Measurements from ENCODE around the gene MT1E. TPM values are rescaled to one million over a fixed set of nuclear protein-coding genes. Genes with fewer than 3 reads are reported as not detected.

Gene MT1E
- total RNA-seq, 1 experiment from 2014 or later: 383 TPM

DNA sequence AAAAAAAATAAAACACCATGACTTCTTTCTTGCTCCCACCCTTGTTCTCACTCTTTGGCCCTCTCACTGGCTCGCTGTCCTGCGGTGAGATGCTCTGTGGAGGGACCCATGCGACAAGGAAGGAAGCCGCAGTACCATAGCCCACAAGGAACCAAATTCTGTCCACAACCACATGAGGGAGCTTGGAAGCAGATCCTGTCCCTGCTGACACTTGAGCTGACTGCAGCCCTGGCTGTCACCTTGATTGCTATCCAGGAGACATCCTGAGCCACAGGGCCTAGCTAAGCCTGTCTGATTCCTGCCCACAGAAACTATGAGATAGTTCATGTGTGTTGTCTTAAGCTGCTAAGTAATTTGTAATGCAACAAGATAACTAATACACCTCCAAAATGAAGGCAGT is 22.0 kb upstream of the MT1E start:
- Histone ChIP-seq H3K9ac (ENCODE audit: low read length) (no peak overlapping the region), H3K9me2 (ENCODE audit: insufficient read depth) (no peaks in the 10 kb centered on the region), H3K9me3 (ENCODE audit: control insufficient read depth in 1 of 2, insufficient read depth in 1 of 2, low read depth in 1 of 2, low read length in 2 of 2) (no peaks in the 10 kb centered on the region), H4K20me1 (ENCODE audit: insufficient read depth) (no peaks in the 10 kb centered on the region), H3K4me3 (replicated peaks in 1 of 2; ENCODE audit: low read depth in 1 of 2, low read length in 2 of 2) (no peak overlapping the region), H3K79me2 (ENCODE audit: insufficient read depth, low read length) (peaks cover 2% of the 10 kb centered on the region; the same call in 1 of the 2 replicates), H3K4me1 (ENCODE audit: control insufficient read depth in 1 of 2, insufficient read depth in 2 of 2, low read length in 2 of 2) (peaks cover 33 to 53% of the 10 kb centered on the region in 2 experiments), H2AFZ (ENCODE audit: low read depth, low read length, poor library complexity, severe bottlenecking) (peak overlapping the region; percentile 56), H3K27me3 (ENCODE audit: insufficient read depth, low read length) (no peaks in the 10 kb centered on the region), H3K4me2 (ENCODE audit: low read length) (no peak overlapping the region), H3K36me3 (ENCODE audit: control insufficient read depth in 1 of 2, insufficient read depth in 2 of 2, low read length in 2 of 2) (no peaks in the 10 kb centered on the region), H3K27ac (ENCODE audit: low read depth, low read length) (no peak overlapping the region)
- ATAC-seq (peak; percentile 36), DNase-seq (ENCODE audit: low read depth, low spot score) (peak; percentile 56)
- BruUV-seq (replicated peaks): no TSS peak
- TF ChIP-seq MAX (IDR thresholded peaks at IDR 0.05) (no peak), ZNF274 (IDR thresholded peaks at IDR 0.05; ENCODE audit: low read depth, low read length) (no peak)
- TF ChIP-seq, protein P1, sequence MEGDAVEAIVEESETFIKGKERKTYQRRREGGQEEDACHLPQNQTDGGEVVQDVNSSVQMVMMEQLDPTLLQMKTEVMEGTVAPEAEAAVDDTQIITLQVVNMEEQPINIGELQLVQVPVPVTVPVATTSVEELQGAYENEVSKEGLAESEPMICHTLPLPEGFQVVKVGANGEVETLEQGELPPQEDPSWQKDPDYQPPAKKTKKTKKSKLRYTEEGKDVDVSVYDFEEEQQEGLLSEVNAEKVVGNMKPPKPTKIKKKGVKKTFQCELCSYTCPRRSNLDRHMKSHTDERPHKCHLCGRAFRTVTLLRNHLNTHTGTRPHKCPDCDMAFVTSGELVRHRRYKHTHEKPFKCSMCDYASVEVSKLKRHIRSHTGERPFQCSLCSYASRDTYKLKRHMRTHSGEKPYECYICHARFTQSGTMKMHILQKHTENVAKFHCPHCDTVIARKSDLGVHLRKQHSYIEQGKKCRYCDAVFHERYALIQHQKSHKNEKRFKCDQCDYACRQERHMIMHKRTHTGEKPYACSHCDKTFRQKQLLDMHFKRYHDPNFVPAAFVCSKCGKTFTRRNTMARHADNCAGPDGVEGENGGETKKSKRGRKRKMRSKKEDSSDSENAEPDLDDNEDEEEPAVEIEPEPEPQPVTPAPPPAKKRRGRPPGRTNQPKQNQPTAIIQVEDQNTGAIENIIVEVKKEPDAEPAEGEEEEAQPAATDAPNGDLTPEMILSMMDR (IDR thresholded peaks at IDR 0.05 in 2 of 3, conservative IDR thresholded peaks at IDR 0.05 in 1 of 3; ENCODE audit: borderline replicate concordance in 1 of 3, insufficient read depth in 1 of 3, low read depth in 2 of 3, low read length in 2 of 3): peak in 2 of 3 experiments; percentile 53 to 55; a peak in 4 of 6 replicates
- intact Hi-C loops (cut with micrococcal nuclease): loop anchor here (1.0 kb wide), 1 partner anchor 99 kb away; no protein-coding TSS in a partner anchor
- ChIA-PET POLR2A (interaction anchor here (0.6 to 16.1 kb wide), 5 partner anchors 21 to 304 kb away, joined by 3 to 344 read pairs (median 4); partner anchors contain the start of gene MT1E), CTCF (interaction anchor here (0.6 to 5.3 kb wide), 9 partner anchors 9 to 186 kb away, joined by 3 to 65 read pairs (median 3); no protein-coding TSS in a partner anchor), RAD21 (ENCODE audit: low non-redundant PET in 1 of 2, low total read pairs in 2 of 2, uncharacterized antibody in 2 of 2, unreplicated experiment in 2 of 2) (interaction anchor here (1.0 to 1.8 kb wide), 3 partner anchors 22 to 98 kb away, joined by 5 to 13 read pairs (median 9); partner anchors contain the start of gene MT1E (in 1 of the 2))

GRCh38 chr16:56604966-56605365 is 20.6 kb upstream of the MT1E start:
- no peak for TF ChIP-seq ELF1 (IDR thresholded peaks at IDR 0.05; ENCODE audit: borderline replicate concordance, low read depth)
- TF ChIP-seq EZH2 (IDR thresholded peaks at IDR 0.05): no peak
- no peak for TF ChIP-seq EZH2phosphoT487 (IDR thresholded peaks at IDR 0.05; ENCODE audit: borderline replicate concordance)
- no peak for TF ChIP-seq ZBTB33 (IDR thresholded peaks at IDR 0.05; ENCODE audit: extremely low read depth, insufficient replicate concordance, low read length)
- TF ChIP-seq JUND (IDR thresholded peaks at IDR 0.05): no peak
- TF ChIP-seq ZNF274 (IDR thresholded peaks at IDR 0.05; ENCODE audit: low read depth, low read length): no peak
- TF ChIP-seq SP1 (IDR thresholded peaks at IDR 0.05; ENCODE audit: low read depth): no peak
- TF ChIP-seq TCF7L2 (IDR thresholded peaks at IDR 0.05; ENCODE audit: borderline replicate concordance, extremely low read depth, insufficient read depth, insufficient read length): no peak
- no peak for ATAC-seq
- POLR2A ChIA-PET: interaction anchor here (3.9 to 16.1 kb wide), 2 partner anchors 20 to 96 kb away, joined by 14 to 344 read pairs; partner anchors contain the start of gene MT1E

More at GRCh38 chr16:56604966-56605365, 20.6 kb upstream of the MT1E start:
- RAD21 ChIA-PET (ENCODE audit: low non-redundant PET in 1 of 2, low total read pairs in 2 of 2, uncharacterized antibody in 2 of 2, unreplicated experiment in 2 of 2): interaction anchor here in 1 of 2 experiments (1.3 to 1.8 kb wide), 2 partner anchors 21 to 97 kb away, joined by 3 to 5 read pairs; partner anchors contain the start of gene MT1E
- no peaks in the 10 kb centered on the region for H4K20me1 ChIP-seq (ENCODE audit: insufficient read depth)
- CTCF ChIA-PET: interaction anchor here (0.9 to 5.3 kb wide), 3 partner anchors 39 to 185 kb away, joined by 3 to 65 read pairs (median 6); no protein-coding TSS in a partner anchor
- no peak for DNase-seq (ENCODE audit: low read depth, low spot score)
- H3K27ac ChIP-seq (ENCODE audit: low read depth, low read length): 0 out of 2 replicates have a peak overlapping the region, but pooled peaks have one; percentile 96
- peaks cover 14% of the 10 kb centered on the region for H3K79me2 ChIP-seq (ENCODE audit: insufficient read depth, low read length)
- intact Hi-C loops (cut with micrococcal nuclease): no loop called here
- H3K9me2 ChIP-seq (ENCODE audit: insufficient read depth): no peaks in the 10 kb centered on the region
- no TSS peak for BruUV-seq (replicated peaks)
- H3K27me3 ChIP-seq (ENCODE audit: insufficient read depth, low read length): no peaks in the 10 kb centered on the region
- peak overlapping the region; percentile 95; the same call in 1 of the 2 replicates for H3K4me2 ChIP-seq (ENCODE audit: low read length)
- peaks cover 38 to 61% of the 10 kb centered on the region in 2 experiments for H3K4me1 ChIP-seq (ENCODE audit: control insufficient read depth in 1 of 2, insufficient read depth in 2 of 2, low read length in 2 of 2)
- no peak overlapping the region for H3K9ac ChIP-seq (ENCODE audit: low read length)
- no peaks in the 10 kb centered on the region for H3K9me3 ChIP-seq (ENCODE audit: control insufficient read depth in 1 of 2, insufficient read depth in 1 of 2, low read depth in 1 of 2, low read length in 2 of 2)
- no peak overlapping the region for H2AFZ ChIP-seq (ENCODE audit: low read depth, low read length, poor library complexity, severe bottlenecking)
- H3K4me3 ChIP-seq (replicated peaks in 1 of 2; ENCODE audit: low read depth in 1 of 2, low read length in 2 of 2): no peak overlapping the region
- no peaks in the 10 kb centered on the region for H3K36me3 ChIP-seq (ENCODE audit: control insufficient read depth in 1 of 2, insufficient read depth in 2 of 2, low read length in 2 of 2)
